GM12878 (cell line): Measurements from ENCODE around the gene ATG12. TPM values are rescaled to one million over a fixed set of nuclear protein-coding genes. Genes with fewer than 3 reads are reported as not detected.

ENCODE experiments used
- ATAC-seq: fragments of 200-7000 bp; cut with Tn5 transposase; 3 replicates; pipeline ENCODE4 v1.9.1; 2020; ENCODE audit warnings: mild to moderate bottlenecking, moderate library complexity
- BruUV-seq: library from RNA; stranded (reverse); fragments of 400-500 nt; replicated peaks from 2 replicates; lab custom pipeline; 2021; lab: Mats Ljungman, UMichigan
- CTCF ChIA-PET: fragments of 300-600 bp; sonication (Branson Sonifier 250); formaldehyde crosslinking; extraction: SDS; loops from one replicate; lab custom pipeline; 2021; ENCODE audit warnings: inconsistent platforms; lab: Yijun Ruan, JAX
- POLR2A ChIA-PET: fragments of 350-600 bp; formaldehyde crosslinking; extraction: SDS; loops from one replicate; lab custom pipeline; 2021; ENCODE audit warnings: inconsistent platforms; lab: Charles Lee
- RAD21 ChIA-PET: fragments of 300-600 bp; sonication (Branson Sonifier 250); formaldehyde crosslinking; loops from one replicate; lab custom pipeline; 2023; ENCODE audit warnings: antibody characterized with exemption; ENCODE audit not compliant: unreplicated experiment; lab: Charles Lee
- SMC1A ChIA-PET: fragments of 300-600 bp; sonication (Branson Sonifier 250); formaldehyde crosslinking; loops from one replicate; lab custom pipeline; 2023; ENCODE audit not compliant: unreplicated experiment, uncharacterized antibody; lab: Charles Lee
- DNase-seq: peaks from one replicate; pipeline ENCODE4 v3.0.0-alpha.2; 2011; ENCODE audit warnings: low read depth, low spot score
- FAIRE-seq: peaks from 3 replicates; lab custom pipeline; 2011; peaks lifted over from hg19 to GRCh38; lab: Jason Lieb, UNC
- H2AFZ ChIP-seq: 2 replicates; pipeline ENCODE4 v1.6.0; 2011; ENCODE audit warnings: low read depth, low read length, control low read depth; ENCODE audit not compliant: control insufficient read depth
- H3K27ac ChIP-seq: 2 replicates; pipeline ENCODE4 v1.5.1; 2011; ENCODE audit warnings: control low read depth; ENCODE audit not compliant: control insufficient read depth, insufficient read depth
- H3K27me3 ChIP-seq, 2 experiments: replicated peaks in 1 of 2; 2 replicates each; pipeline versions ENCODE4 v1.6.0 to v1.6.1; 2011; ENCODE audit warnings: low read length in 1 of 2; ENCODE audit not compliant: control insufficient read depth in 2 of 2, insufficient read depth in 2 of 2
- H3K36me3 ChIP-seq, 2 experiments: 2 replicates each; pipeline ENCODE4 v1.5.1; 2011; ENCODE audit warnings: low read length in 1 of 2; ENCODE audit not compliant: control insufficient read depth in 2 of 2, insufficient read depth in 2 of 2
- H3K4me1 ChIP-seq: 2 replicates; pipeline ENCODE4 v1.6.1; 2011; ENCODE audit warnings: mild to moderate bottlenecking, low read length, moderate library complexity, mixed read lengths; ENCODE audit not compliant: control insufficient read depth, insufficient read depth
- H3K4me2 ChIP-seq: 2 replicates; pipeline ENCODE4 v1.6.0; 2011; ENCODE audit warnings: control low read depth; ENCODE audit not compliant: control insufficient read depth, insufficient read depth
- H3K4me3 ChIP-seq: fragments of 200-600 bp; sonication (generic); 2 replicates; pipeline ENCODE4 v1.5.1; 2016
- H3K79me2 ChIP-seq: 2 replicates; pipeline ENCODE4 v1.6.0; 2011; ENCODE audit warnings: low read length; ENCODE audit not compliant: control insufficient read depth, insufficient read depth
- H3K9ac ChIP-seq: 2 replicates; pipeline ENCODE4 v1.8.0; 2011; ENCODE audit warnings: low read length, control low read depth, mixed read lengths; ENCODE audit not compliant: control insufficient read depth, insufficient read depth
- H3K9me3 ChIP-seq: replicated peaks from 3 replicates; pipeline ENCODE4 v1.5.1; 2011; ENCODE audit warnings: mild to moderate bottlenecking, low read length; ENCODE audit not compliant: control insufficient read depth, insufficient read depth
- H4K20me1 ChIP-seq: 2 replicates; pipeline ENCODE4 v1.6.0; 2011; ENCODE audit not compliant: control insufficient read depth, insufficient read depth
- BMI1 ChIP-seq: fragments of 450-650 bp; IDR thresholded peaks from 2 replicates; pipeline ENCODE4 v1.6.1; 2016; ENCODE audit warnings: mild to moderate bottlenecking, moderate library complexity, borderline replicate concordance
- CREM ChIP-seq: IDR thresholded peaks from 2 replicates; pipeline ENCODE4 v1.6.1; 2014; ENCODE audit warnings: antibody characterized with exemption, low read depth
- CUX1 ChIP-seq: IDR thresholded peaks from 2 replicates; pipeline ENCODE4 v1.6.1; 2012; ENCODE audit warnings: improper control_type of control experiment, low read depth, low read length; ENCODE audit not compliant: insufficient replicate concordance
- HSF1 ChIP-seq: fragments of 150-350 bp; IDR thresholded peaks from 2 replicates; pipeline ENCODE4 v1.6.1; 2014; ENCODE audit warnings: mild to moderate bottlenecking, low read depth, low read length
- JUND ChIP-seq: IDR thresholded peaks from 2 replicates; pipeline ENCODE4 v1.6.1; 2012; ENCODE audit warnings: low read depth, mild to moderate bottlenecking, low read length, improper control_type of control experiment, moderate library complexity
- PAX8 ChIP-seq: fragments of 450-650 bp; IDR thresholded peaks from 2 replicates; pipeline ENCODE4 v1.6.1; 2017; ENCODE audit warnings: mild to moderate bottlenecking, moderate library complexity
- SREBF2 ChIP-seq: IDR thresholded peaks from 2 replicates; pipeline ENCODE4 v1.6.1; 2012; ENCODE audit warnings: mild to moderate bottlenecking, low read length
- WGBS: methylation state at CpG from one replicate; pipeline ENCODE4 v1.1.6; 2016; ENCODE audit warnings: low lambda C conversion rate; ENCODE audit not compliant: insufficient replicate concordance, insufficient coverage; ENCODE audit errors: missing lambda C conversion rate; 5-methylcytosine and 5-hydroxymethylcytosine counted together
- in situ Hi-C: fragments of 300-500 bp; cut with MboI; formaldehyde crosslinking; loops from 9 replicates; pipeline ENCODE4 v1.14.3; 2018; ENCODE audit warnings: mixed read lengths
- intact Hi-C: fragments of 100-400 bp; cut with micrococcal nuclease; formaldehyde crosslinking; loops from one replicate; pipeline ENCODE4 v1.14.2; 2022; ENCODE audit not compliant: unreplicated experiment
- polyA plus RNA-seq, 11 experiments: library from polyadenylated mRNA; depleted of rRNA in 4 of 11; unstranded in 6 of 11; stranded (reverse) in 5 of 11; fragments of >200 nt; fragmentation: Nextera tagmentation in 4 of 11; fragmentation: Illumina TruSeq in 1 of 11; extraction: Ambion mirVana in 4 of 11; extraction: Trizol in 1 of 11; gene quantifications; 1 replicate in 1 of 11; 2 replicates in 10 of 11; pipeline versions ENCODE4 v1.2.1 to v1.2.3, GENCODE V29; 2011 to 2016; ENCODE audit warnings: inconsistent platforms in 2 of 11, missing spikeins in 2 of 11, low read depth in 1 of 11
- total RNA-seq, 4 experiments: library from RNA; depleted of rRNA in 3 of 4; stranded (reverse); fragments of >200 nt in 3 of 4; fragmentation: Illumina TruSeq in 1 of 4; extraction: Trizol in 1 of 4; gene quantifications; 2 replicates each; pipeline versions ENCODE4 v1.2.1 to v1.2.3, GENCODE V29; 2013 to 2021

The ATG12 gene
- total and polyA plus RNA-seq, 10 of the 15 experiments (the other 5 are each of a cell fraction or from before 2014, with no cell fraction given): 23.2 to 92.0 (median 58.6) TPM

- FAIRE-seq: no peak
- H3K36me3 ChIP-seq: no peaks in the 10 kb centered on the region
- no peak for DNase-seq
- CTCF ChIA-PET: interaction anchor here (0.7 kb wide), 1 partner anchor 23 kb away, joined by 3 read pairs; no protein-coding TSS in a partner anchor
- BruUV-seq: no TSS peak
- H3K9ac ChIP-seq: no peak overlapping the region
- peaks cover 64% of the 10 kb centered on the region for H3K79me2 ChIP-seq
- POLR2A ChIA-PET: no interaction called here
- no peaks in the 10 kb centered on the region for H4K20me1 ChIP-seq
- ATAC-seq: no peak; the same call in 2 of the 3 replicates
- TF ChIP-seq JUND (no peak), BMI1 (no peak), SREBF2 (no peak), PAX8 (no peak), HSF1 (no peak), CUX1 (no peak), CREM (no peak)
- SMC1A ChIA-PET: interaction anchor here (0.7 to 1.3 kb wide), 3 partner anchors 9 to 177 kb away, joined by 3 read pairs; no protein-coding TSS in a partner anchor
- H3K4me2 ChIP-seq: peak overlapping the region; percentile 26
- H3K4me1 ChIP-seq: no peaks in the 10 kb centered on the region
- RAD21 ChIA-PET: interaction anchor here (0.6 kb wide), 1 partner anchor 9 kb away, joined by 3 read pairs; no protein-coding TSS in a partner anchor
- H3K27ac ChIP-seq: peak overlapping the region; percentile 42; the same call in 1 of the 2 replicates
- H2AFZ ChIP-seq: no peak overlapping the region
- intact Hi-C loops: no loop called here
- no peak overlapping the region for H3K4me3 ChIP-seq
- WGBS: 85% methylated on average over 3 of the region's 3 CpGs
- in situ Hi-C loops: no loop called here
- no peaks in the 10 kb centered on the region for H3K27me3 ChIP-seq
- peaks cover 6% of the 10 kb centered on the region for H3K9me3 ChIP-seq
Observed at GRCh38 chr5:115858396-115858795, 17.0 kb upstream of the ATG12 start.
